LNCaP clone FGC (cell line): ENCODE results near the gene LRP1-AS.

Source experiments
- DNase-seq: peaks from one replicate; pipeline ENCODE4 v3.0.0-alpha.2; 2011; ENCODE audit warnings: low read depth
- H3K4me3 ChIP-seq: 2 replicates; pipeline ENCODE4 v1.5.1; 2011; ENCODE audit warnings: mild to moderate bottlenecking, low read depth, low read length, control low read depth
- CTCF ChIP-seq: IDR thresholded peaks from 2 replicates; pipeline ENCODE4 v1.5.1; 2012; ENCODE audit warnings: mild to moderate bottlenecking; ENCODE audit not compliant: control insufficient read depth, insufficient read depth; ENCODE audit errors: extremely low read depth

The LRP1-AS gene

GRCh38 chr12:57164966-57165625, 17.7 kb upstream of the LRP1-AS start:
- H3K4me3 ChIP-seq, result no peak overlapping the region
- no peak for TF ChIP-seq CTCF
- DNase-seq, result no peak

- TF ChIP-seq CTCF, result no peak
- no peak for DNase-seq
- H3K4me3 ChIP-seq, result no peak overlapping the region
Observed at GRCh38 chr12:57164454-57164853, 17.0 kb upstream of the LRP1-AS start.

GRCh38 chr12:57162553-57163125, 15.2 kb upstream of the LRP1-AS start:
- H3K4me3 ChIP-seq, result no peak overlapping the region
- DNase-seq, result no peak
- no peak for TF ChIP-seq CTCF

- no peak for DNase-seq
- TF ChIP-seq CTCF, result no peak
- no peak overlapping the region for H3K4me3 ChIP-seq
Observed at GRCh38 chr12:57161491-57161890, 14.1 kb upstream of the LRP1-AS start.

GRCh38 chr12:57160741-57161140, 13.3 kb upstream of the LRP1-AS start:
- no peak for DNase-seq
- H3K4me3 ChIP-seq, result no peak overlapping the region
- no peak for TF ChIP-seq CTCF

GRCh38 chr12:57160040-57160439, 12.6 kb upstream of the LRP1-AS start:
- no peak for DNase-seq
- no peak for TF ChIP-seq CTCF
- H3K4me3 ChIP-seq, result no peak overlapping the region

- no peak for TF ChIP-seq CTCF
- DNase-seq, result no peak
- H3K4me3 ChIP-seq, result no peak overlapping the region
Observed at GRCh38 chr12:57159311-57159710, 11.9 kb upstream of the LRP1-AS start.
